NB4 (cell line): ENCODE data around the gene ARHGEF10L.

ENCODE experiments used
- DNase-seq: peaks from one replicate; pipeline ENCODE4 v3.0.0; 2010; ENCODE audit warnings: low read depth
- H3K4me3 ChIP-seq: one replicate; pipeline ENCODE4 v1.5.1; 2011; ENCODE audit warnings: mild to moderate bottlenecking, low read depth, low read length, moderate library complexity
- CTCF ChIP-seq: IDR thresholded peaks from one replicate; pipeline ENCODE4 v1.5.1; 2012; ENCODE audit warnings: low read depth, low read length
- MAX ChIP-seq: IDR thresholded peaks from 2 replicates; pipeline ENCODE4 v1.6.1; 2011; ENCODE audit warnings: low read depth, low read length
- MYC ChIP-seq: IDR thresholded peaks from 2 replicates; pipeline ENCODE4 v1.6.1; 2011; ENCODE audit warnings: low read depth, low read length
- POLR2A ChIP-seq: IDR thresholded peaks from 2 replicates; pipeline ENCODE4 v1.6.1; 2011; ENCODE audit warnings: mild to moderate bottlenecking; ENCODE audit not compliant: insufficient read length; ENCODE audit errors: extremely low read depth

ARHGEF10L gene

GRCh38 chr1:17629460-17629859 lies 90.0 kb downstream of the ARHGEF10L start:
- TF ChIP-seq MAX (no peak), POLR2A (no peak), CTCF (peak; percentile 45), MYC (no peak)
- no peak overlapping the region for H3K4me3 ChIP-seq
- DNase-seq: no peak

GRCh38 chr1:17630048-17630830 lies 90.7 kb downstream of the ARHGEF10L start:
- peak; percentile 81 for DNase-seq
- no peak overlapping the region for H3K4me3 ChIP-seq
- TF ChIP-seq CTCF: no peak
- TF ChIP-seq POLR2A: no peak
- TF ChIP-seq MAX: no peak
- TF ChIP-seq MYC: no peak

GRCh38 chr1:17630986-17631385 lies 91.5 kb downstream of the ARHGEF10L start:
- TF ChIP-seq MYC (no peak), CTCF (no peak), MAX (no peak), POLR2A (no peak)
- DNase-seq: no peak
- H3K4me3 ChIP-seq: no peak overlapping the region

DNA sequence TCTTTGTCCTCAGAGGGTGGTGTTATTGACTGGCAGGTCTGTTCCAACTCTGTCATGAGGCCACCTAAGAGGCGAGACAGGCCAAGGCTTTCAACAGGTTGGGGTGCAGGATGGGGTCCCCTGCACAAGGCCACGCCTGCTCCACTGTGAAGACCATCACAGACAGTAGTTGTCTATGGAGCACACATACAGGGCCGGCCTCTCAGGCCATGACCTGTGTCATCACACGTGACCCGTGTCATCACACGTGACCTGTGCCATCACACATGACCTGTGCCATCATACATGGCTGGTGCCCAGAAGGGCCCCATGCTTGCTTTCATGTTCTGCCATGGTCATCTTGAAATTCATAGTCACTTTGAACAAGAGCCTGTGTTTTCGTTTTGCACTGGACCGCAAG lies 91.9 kb downstream of the ARHGEF10L start:
- no peak overlapping the region for H3K4me3 ChIP-seq
- DNase-seq: no peak
- TF ChIP-seq MYC: no peak

DNA sequence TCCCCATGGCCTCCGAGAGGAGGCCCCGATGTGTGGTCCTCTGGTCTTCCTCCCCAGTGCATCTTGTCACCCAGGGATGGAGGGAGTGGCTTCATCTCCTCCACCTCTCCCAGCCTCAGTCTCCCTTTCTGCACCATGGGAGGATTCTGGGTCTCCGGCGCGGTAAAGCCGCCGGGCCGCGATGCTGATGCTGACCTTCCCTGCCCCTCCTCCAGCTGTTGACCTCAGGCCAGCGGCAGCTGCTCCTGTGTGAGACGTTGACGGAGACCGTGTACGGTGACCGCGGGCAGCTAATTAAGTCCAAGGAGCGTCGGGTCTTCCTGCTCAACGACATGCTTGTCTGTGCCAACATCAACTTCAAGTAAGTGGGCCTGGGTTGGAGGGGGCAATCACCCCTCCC lies 92.6 kb downstream of the ARHGEF10L start:
- DNase-seq: no peak
- H3K4me3 ChIP-seq: no peak overlapping the region
- TF ChIP-seq CTCF (no peak), MAX (no peak), MYC (no peak), POLR2A (no peak)

DNA sequence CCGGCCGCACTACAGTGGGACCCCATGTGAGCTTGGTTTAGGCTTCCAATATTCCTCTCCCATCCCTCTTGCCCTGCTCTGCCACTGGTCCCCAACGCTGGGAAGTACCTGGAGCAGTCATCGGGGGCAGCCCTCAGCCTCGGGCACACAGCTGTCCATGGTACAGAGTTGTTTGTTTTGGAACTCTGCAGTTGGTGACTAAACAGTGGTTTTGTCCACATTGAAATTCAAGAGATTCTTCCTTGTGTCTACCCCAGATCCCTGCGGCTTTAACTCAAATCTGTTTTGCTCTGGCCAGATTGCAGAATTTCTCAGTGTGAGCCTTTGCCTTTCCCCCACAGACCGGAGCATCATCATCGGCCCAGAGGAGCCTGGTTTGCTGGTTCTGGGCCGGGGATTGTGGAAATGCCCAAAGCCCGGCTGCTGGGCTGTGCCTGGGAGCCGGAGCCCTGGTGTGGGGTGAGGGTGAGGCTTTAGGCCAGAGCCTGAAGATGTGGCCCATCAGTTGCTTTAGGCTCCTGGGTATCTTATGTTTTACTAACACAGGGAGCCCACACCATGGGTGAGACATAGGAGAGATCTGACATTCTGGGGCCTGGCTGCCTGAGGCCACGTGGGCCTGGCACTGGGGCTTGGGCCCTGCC lies 93.2 kb downstream of the ARHGEF10L start:
- TF ChIP-seq MYC: no peak
- no peak for TF ChIP-seq POLR2A
- no peak for TF ChIP-seq MAX
- no peak for TF ChIP-seq CTCF
- no peak for DNase-seq

More for the DNA sequence above, 93.2 kb downstream of the ARHGEF10L start:
- H3K4me3 ChIP-seq: no peak overlapping the region
